IPS-11a (cell line): ENCODE results near the gene SLC35A3.

ENCODE experiments used
- H3K4me3 ChIP-seq: one replicate; pipeline ENCODE4 v1.5.1; 2013; ENCODE audit warnings: low read depth, low read length, control low read depth

Gene SLC35A3

DNA sequence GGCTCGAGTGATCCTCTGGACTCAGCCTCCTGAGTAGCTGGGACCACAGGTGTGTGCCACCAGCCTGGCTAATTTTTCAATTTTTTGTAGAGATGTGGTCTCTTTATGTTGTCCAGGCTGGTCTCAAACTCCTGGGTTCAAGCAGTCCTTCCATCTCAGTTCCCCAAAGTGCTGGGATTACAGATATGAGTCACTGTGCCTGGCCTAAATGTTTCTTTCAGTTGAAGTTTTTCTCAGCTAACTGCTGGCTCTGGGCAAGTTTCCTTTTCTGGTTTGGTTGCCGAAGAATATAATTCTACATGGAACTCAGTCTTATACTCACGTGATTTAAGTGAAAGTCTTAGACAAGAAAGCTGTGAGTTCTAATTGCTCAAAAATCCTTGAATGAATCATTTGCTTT, 106.0 kb downstream of the SLC35A3 start:
- H3K4me3 ChIP-seq = no peak overlapping the region

DNA sequence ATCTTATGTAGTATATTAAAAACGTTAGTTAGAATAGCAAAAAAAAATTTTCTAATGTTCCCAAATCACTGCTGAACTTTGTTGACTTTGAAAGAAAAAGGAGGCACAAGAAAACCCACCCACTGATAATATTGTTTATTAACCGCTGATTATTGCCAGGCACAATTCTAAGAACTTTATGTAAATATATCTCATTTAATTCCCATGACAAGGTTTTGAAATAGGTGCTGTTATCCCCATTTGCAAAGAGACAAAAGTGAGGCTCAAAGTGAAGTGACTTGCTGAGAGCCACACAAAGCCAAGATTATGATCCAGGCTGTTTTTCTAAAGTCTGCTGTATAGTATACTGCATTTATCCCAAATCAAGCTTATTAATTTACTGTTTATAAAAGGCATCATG, 106.5 kb downstream of the SLC35A3 start:
- H3K4me3 ChIP-seq = no peak overlapping the region

DNA sequence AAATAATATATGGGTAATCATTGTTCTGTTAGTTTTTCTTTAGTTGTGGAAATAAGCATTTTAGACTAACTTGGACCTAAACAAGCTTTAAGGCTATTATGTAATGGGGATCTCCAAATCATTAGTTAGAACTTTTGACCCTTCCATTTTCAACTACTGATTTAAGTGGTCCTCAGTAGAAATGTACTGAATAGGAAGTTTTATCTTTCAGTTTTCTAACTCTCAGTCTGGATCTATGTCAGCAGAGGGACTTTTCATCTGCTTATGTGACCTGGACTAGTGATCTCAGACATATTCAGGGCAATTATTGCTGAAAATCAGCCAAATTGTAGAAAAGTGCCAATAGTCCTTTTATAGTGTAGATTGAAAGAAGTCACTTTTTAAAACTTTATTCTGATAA, 106.9 kb downstream of the SLC35A3 start:
- H3K4me3 ChIP-seq = no peak overlapping the region

DNA sequence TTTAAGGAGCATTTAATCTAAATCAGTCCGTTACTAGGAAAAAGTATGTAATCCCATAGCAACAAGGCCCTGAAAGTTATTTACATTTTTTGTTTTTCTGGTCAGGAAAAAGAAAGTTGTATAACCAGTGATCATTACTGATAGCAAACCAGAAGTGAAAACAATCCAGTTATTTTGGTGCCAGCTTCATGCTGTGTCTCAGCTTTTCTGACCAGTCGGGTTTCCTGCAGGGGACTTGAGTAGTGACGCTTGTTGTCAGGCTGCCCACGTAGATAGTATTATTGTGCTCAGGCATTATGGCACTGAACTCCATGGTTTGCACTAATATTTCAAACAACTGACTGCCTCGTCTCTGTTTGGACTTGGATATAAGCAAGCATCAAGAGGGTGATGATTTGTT, 107.7 kb downstream of the SLC35A3 start:
- no peak overlapping the region for H3K4me3 ChIP-seq

DNA sequence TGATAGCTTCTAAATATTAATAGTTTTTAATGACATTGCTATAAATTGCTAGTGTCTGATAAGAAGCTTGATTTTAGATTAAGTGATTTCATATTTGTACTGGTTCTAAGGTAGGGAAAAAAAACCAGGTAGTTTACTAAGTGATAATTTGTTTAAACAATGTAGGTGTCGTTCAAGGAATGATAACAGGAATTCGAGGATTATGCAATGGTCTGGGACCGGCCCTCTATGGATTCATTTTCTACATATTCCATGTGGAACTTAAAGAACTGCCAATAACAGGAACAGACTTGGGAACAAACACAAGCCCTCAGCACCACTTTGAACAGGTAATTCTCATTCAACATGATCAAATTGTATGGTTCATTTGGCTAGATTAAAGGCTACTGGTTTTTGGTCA, 110.5 kb downstream of the SLC35A3 start:
- no peak overlapping the region for H3K4me3 ChIP-seq
